ENCODE results near the gene USP30.

DNA sequence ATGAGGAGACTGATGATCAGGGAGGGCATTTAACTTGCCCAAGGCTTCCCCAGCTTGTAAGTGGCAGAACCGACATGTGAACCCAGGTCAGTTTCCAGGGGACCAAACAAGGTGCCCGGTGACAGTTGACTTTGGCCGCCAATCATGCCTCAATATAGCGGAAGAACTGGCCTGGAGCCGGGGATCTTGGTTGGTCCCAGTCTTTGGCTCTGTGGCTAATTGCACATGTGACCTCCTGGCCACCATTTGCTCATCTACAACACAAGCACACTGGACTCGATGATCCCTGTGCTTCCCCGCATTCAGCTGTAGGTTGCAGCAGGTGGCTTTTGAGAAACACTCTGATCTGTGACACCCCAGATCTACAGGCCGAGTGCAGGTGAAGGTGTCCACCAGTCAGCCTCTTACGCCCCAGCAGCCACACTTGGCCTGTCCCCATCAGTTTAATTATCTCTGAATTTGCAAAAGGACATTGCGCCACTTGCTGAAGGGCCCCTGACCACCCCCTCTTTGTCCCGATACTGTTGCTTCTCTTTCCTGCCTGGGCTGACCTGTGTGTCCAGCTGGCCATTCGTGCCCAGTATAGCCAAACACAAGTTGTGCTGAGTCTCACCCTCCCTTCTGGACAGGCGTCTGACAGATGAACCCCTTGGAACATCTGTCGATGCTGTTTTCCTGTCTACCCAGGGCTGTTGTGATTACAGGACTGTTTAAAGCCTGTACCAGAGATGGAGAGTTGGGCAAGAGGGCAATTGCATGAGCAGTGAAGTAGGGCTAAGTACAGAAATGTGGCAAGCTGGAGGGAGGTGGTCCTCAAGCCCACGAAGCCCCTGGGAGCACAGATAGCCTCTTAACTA, 78.1 kb downstream of the USP30 start:
- TF ChIP-seq, protein P1, sequence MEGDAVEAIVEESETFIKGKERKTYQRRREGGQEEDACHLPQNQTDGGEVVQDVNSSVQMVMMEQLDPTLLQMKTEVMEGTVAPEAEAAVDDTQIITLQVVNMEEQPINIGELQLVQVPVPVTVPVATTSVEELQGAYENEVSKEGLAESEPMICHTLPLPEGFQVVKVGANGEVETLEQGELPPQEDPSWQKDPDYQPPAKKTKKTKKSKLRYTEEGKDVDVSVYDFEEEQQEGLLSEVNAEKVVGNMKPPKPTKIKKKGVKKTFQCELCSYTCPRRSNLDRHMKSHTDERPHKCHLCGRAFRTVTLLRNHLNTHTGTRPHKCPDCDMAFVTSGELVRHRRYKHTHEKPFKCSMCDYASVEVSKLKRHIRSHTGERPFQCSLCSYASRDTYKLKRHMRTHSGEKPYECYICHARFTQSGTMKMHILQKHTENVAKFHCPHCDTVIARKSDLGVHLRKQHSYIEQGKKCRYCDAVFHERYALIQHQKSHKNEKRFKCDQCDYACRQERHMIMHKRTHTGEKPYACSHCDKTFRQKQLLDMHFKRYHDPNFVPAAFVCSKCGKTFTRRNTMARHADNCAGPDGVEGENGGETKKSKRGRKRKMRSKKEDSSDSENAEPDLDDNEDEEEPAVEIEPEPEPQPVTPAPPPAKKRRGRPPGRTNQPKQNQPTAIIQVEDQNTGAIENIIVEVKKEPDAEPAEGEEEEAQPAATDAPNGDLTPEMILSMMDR (IDR thresholded peaks at IDR 0.05), result no peak
- no peak for TF ChIP-seq POLR2A (IDR thresholded peaks at IDR 0.05)

All from body of pancreas (tissue), 4 donors.